IMR-90 (cell line): ENCODE data around the gene ANTXR2. TPM values are rescaled to one million over a fixed set of nuclear protein-coding genes. Genes with fewer than 3 reads are reported as not detected.

Experiments
- ATAC-seq: fragments of 200-7000 bp; cut with Tn5 transposase; 2 replicates; pipeline ENCODE4 v1.9.1; 2020; ENCODE audit warnings: low read depth, mild to moderate bottlenecking, moderate library complexity
- BruUV-seq: library from RNA; stranded (reverse); fragments of 400-500 nt; replicated peaks from 2 replicates; lab custom pipeline; 2021; lab: Mats Ljungman, UMichigan
- CTCF ChIA-PET: fragments of 300-600 bp; formaldehyde crosslinking; extraction: SDS; loops from one replicate; lab custom pipeline; 2021; ENCODE audit warnings: antibody characterized with exemption; lab: Yijun Ruan, JAX
- POLR2A ChIA-PET: fragments of 300-600 bp; sonication (Branson Sonifier 250); formaldehyde crosslinking; loops from one replicate; lab custom pipeline; 2022; ENCODE audit warnings: antibody characterized with exemption; ENCODE audit not compliant: unreplicated experiment; lab: Charles Lee
- DNase-seq: peaks from one replicate; pipeline ENCODE4 v3.0.0; 2013
- H2AFZ ChIP-seq: replicated peaks from 2 replicates; pipeline ENCODE3; 2013; ENCODE audit warnings: low read length, mild to moderate bottlenecking; ENCODE audit not compliant: poor library complexity
- H2AK5ac ChIP-seq: 2 replicates; pipeline ENCODE4 v1.6.1; 2013; ENCODE audit warnings: low read depth, low read length, inconsistent platforms
- H2AK9ac ChIP-seq: replicated peaks from 2 replicates; pipeline ENCODE3; 2013; ENCODE audit warnings: mild to moderate bottlenecking, low read depth, low read length, moderate library complexity; ENCODE audit not compliant: poor library complexity
- H2BK120ac ChIP-seq: 2 replicates; pipeline ENCODE4 v1.6.1; 2013; ENCODE audit warnings: low read depth, low read length, inconsistent platforms
- H2BK15ac ChIP-seq: 3 replicates; pipeline ENCODE4 v1.6.1; 2013; ENCODE audit warnings: low read depth, low read length, inconsistent platforms
- H2BK20ac ChIP-seq: 2 replicates; pipeline ENCODE4 v1.6.1; 2013; ENCODE audit warnings: low read depth, mild to moderate bottlenecking, inconsistent platforms, low read length, moderate library complexity
- H2BK5ac ChIP-seq: 2 replicates; pipeline ENCODE4 v1.6.1; 2013; ENCODE audit warnings: mild to moderate bottlenecking, low read depth, low read length, inconsistent platforms; ENCODE audit not compliant: poor library complexity, severe bottlenecking
- H3K14ac ChIP-seq: replicated peaks from 2 replicates; pipeline ENCODE4 v1.6.1; 2013; ENCODE audit warnings: low read depth, low read length, inconsistent platforms
- H3K18ac ChIP-seq: 2 replicates; pipeline ENCODE4 v1.6.1; 2013; ENCODE audit warnings: low read depth, low read length, control low read depth
- H3K23ac ChIP-seq: 2 replicates; pipeline ENCODE4 v1.6.1; 2013; ENCODE audit warnings: low read depth, low read length, inconsistent platforms
- H3K27ac ChIP-seq: 2 replicates; pipeline ENCODE4 v1.5.1; 2013; ENCODE audit warnings: mild to moderate bottlenecking, control low read depth, low read length; ENCODE audit not compliant: insufficient read depth
- H3K27me3 ChIP-seq: 2 replicates; pipeline ENCODE4 v1.6.1; 2013; ENCODE audit warnings: low read length; ENCODE audit not compliant: control insufficient read depth, insufficient read depth
- H3K36me3 ChIP-seq: 2 replicates; pipeline ENCODE4 v1.6.1; 2013; ENCODE audit warnings: low read length, mixed read lengths; ENCODE audit not compliant: control insufficient read depth, insufficient read depth
- H3K4ac ChIP-seq: 2 replicates; pipeline ENCODE4 v1.6.1; 2013; ENCODE audit warnings: low read depth, low read length, inconsistent platforms
- H3K4me1 ChIP-seq: 2 replicates; pipeline ENCODE4 v1.6.1; 2013; ENCODE audit warnings: low read length, mixed read lengths; ENCODE audit not compliant: control insufficient read depth, insufficient read depth
- H3K4me2 ChIP-seq: 2 replicates; pipeline ENCODE4 v1.6.1; 2013; ENCODE audit warnings: low read depth, mild to moderate bottlenecking, control low read depth, low read length, moderate library complexity
- H3K4me3 ChIP-seq: 2 replicates; pipeline ENCODE4 v1.5.1; 2013; ENCODE audit warnings: low read depth, mild to moderate bottlenecking, control low read depth, low read length, moderate library complexity; ENCODE audit not compliant: insufficient read depth
- H3K56ac ChIP-seq: 2 replicates; pipeline ENCODE4 v1.6.1; 2013; ENCODE audit warnings: low read length, inconsistent platforms; ENCODE audit not compliant: insufficient read depth; ENCODE audit errors: extremely low read depth
- H3K79me1 ChIP-seq, 2 experiments: 2 replicates each; pipeline ENCODE4 v1.6.1; 2013; ENCODE audit warnings: low read length in 2 of 2, inconsistent platforms in 1 of 2, low read depth in 1 of 2
- H3K9ac ChIP-seq: 2 replicates; pipeline ENCODE4 v1.6.1; 2013; ENCODE audit warnings: low read depth, low read length, control low read depth
- H3K9me1 ChIP-seq: 2 replicates; pipeline ENCODE4 v1.6.1; 2013; ENCODE audit warnings: low read length, inconsistent platforms; ENCODE audit not compliant: insufficient read depth
- H3K9me3 ChIP-seq: 2 replicates; pipeline ENCODE4 v1.6.1; 2013; ENCODE audit warnings: low read length; ENCODE audit not compliant: control insufficient read depth, insufficient read depth
- H4K20me1 ChIP-seq: 2 replicates; pipeline ENCODE4 v1.6.1; 2013; ENCODE audit warnings: low read length, inconsistent platforms; ENCODE audit not compliant: insufficient read depth
- H4K5ac ChIP-seq: 2 replicates; pipeline ENCODE4 v1.6.1; 2013; ENCODE audit warnings: mild to moderate bottlenecking, low read depth, low read length, control low read depth
- H4K8ac ChIP-seq, 2 experiments: 2 replicates each; pipeline ENCODE4 v1.6.1; 2013; ENCODE audit warnings: low read depth in 2 of 2, low read length in 2 of 2, control low read depth in 1 of 2, inconsistent platforms in 1 of 2
- H4K91ac ChIP-seq: 2 replicates; pipeline ENCODE4 v1.6.1; 2013; ENCODE audit warnings: low read depth, low read length, inconsistent platforms; ENCODE audit not compliant: insufficient read depth
- MAFK ChIP-seq: IDR thresholded peaks from 2 replicates; pipeline ENCODE4 v1.6.1; 2012; ENCODE audit warnings: low read depth, low read length, improper control_type of control experiment
- SMC3 ChIP-seq: fragments of 150-350 bp; IDR thresholded peaks from 2 replicates; pipeline ENCODE4 v1.6.1; 2016; ENCODE audit warnings: low read depth, mild to moderate bottlenecking, antibody characterized with exemption, low read length, moderate library complexity
- dilution Hi-C: fragments of 300-500 bp; cut with HindIII; formaldehyde crosslinking; loops from one replicate; pipeline ENCODE4 v1.14.3; 2018; ENCODE audit warnings: low sequenced_read_pairs; ENCODE audit not compliant: unreplicated experiment
- in situ Hi-C: fragments of 300-500 bp; cut with MboI; formaldehyde crosslinking; loops from 3 replicates; pipeline ENCODE4 v1.14.3; 2019; ENCODE audit warnings: low sequenced_read_pairs, inconsistent platforms, mixed read lengths
- intact Hi-C: fragments of 100-400 bp; cut with micrococcal nuclease; formaldehyde crosslinking; loops from 2 replicates; pipeline ENCODE4 v1.10.0; 2022
- polyA plus RNA-seq, 3 experiments: library from polyadenylated mRNA; depleted of rRNA; stranded (reverse); fragments of >200 nt; gene quantifications; 2 replicates each; pipeline ENCODE4 v1.2.3, GENCODE V29; 2012; ENCODE audit warnings: low replicate concordance in 1 of 3
- total RNA-seq: library from RNA; depleted of rRNA; stranded (reverse); fragments of >200 nt; gene quantifications from 2 replicates; pipeline ENCODE4 v1.2.3, GENCODE V29; 2012

Gene ANTXR2
- total and polyA plus RNA-seq, 2 of the 4 experiments (the other 2 are of a cell fraction): 46.8 to 88.5 TPM

DNA sequence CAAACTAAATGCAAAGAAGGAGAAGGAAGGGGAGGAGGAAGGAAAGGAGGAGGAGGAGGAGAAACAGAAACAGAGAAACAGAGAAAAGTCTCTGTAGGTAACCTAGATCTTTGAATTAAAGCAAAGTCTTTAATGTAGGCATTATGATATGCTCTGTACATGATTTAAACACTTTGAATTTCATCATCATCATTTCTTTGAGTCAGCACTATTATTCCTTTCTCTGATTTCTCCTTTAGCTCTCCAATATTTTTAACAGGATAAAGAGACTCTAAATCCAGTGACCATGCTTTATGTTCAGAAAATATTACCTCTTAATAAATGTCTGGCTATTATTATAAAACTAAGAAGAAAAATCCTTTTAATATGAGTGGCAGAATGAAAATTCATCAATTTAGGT, 124.3 kb downstream of the ANTXR2 start:
- ATAC-seq (no peak; the same call in 1 of the 2 replicates), DNase-seq (no peak)
- Histone ChIP-seq H3K9me3 (no peaks in the 10 kb centered on the region), H2AFZ (no peak overlapping the region), H2BK120ac (peak overlapping the region; percentile 50; the same call in 1 of the 2 replicates), H4K5ac (no peak overlapping the region), H4K91ac (no peak overlapping the region), H3K27me3 (no peaks in the 10 kb centered on the region), H3K9ac (no peak overlapping the region), H3K9me1 (no peaks in the 10 kb centered on the region; the same call in 1 of the 2 replicates), H3K14ac (no peak overlapping the region; the same call in 1 of the 2 replicates), H2BK15ac (no peak overlapping the region), H3K79me1 (peaks cover 4 to 23% of the 10 kb centered on the region in 2 experiments; a peak in 3 of 4 replicates), H3K36me3 (0 out of 2 replicates have a peak, but pooled peaks cover 2% of the 10 kb centered on the region), H2BK20ac (no peak overlapping the region), H3K4ac (no peak overlapping the region), H2AK9ac (no peak overlapping the region), H3K23ac (no peak overlapping the region), H2AK5ac (no peak overlapping the region), H2BK5ac (peak overlapping the region; percentile 54), H4K8ac (no peak overlapping the region), H3K4me2 (peak overlapping the region; percentile 61; the same call in 1 of the 2 replicates), H3K4me1 (no peaks in the 10 kb centered on the region), H3K27ac (no peak overlapping the region), H3K4me3 (no peak overlapping the region), H4K20me1 (no peaks in the 10 kb centered on the region), H3K18ac (no peak overlapping the region; the same call in 1 of the 2 replicates), H3K56ac (no peak overlapping the region)
- intact Hi-C loops: no loop called here
- no TSS peak for BruUV-seq
- in situ Hi-C loops: no loop called here
- dilution Hi-C loops: no loop called here
- ChIA-PET CTCF (no interaction called here), POLR2A (no interaction called here)
- no peak for TF ChIP-seq SMC3
- peak; percentile 61 for TF ChIP-seq MAFK
